A549 (cell line): Measurements from ENCODE around the gene PIP4K2A. TPM values are rescaled to one million over a fixed set of nuclear protein-coding genes. Genes with fewer than 3 reads are reported as not detected.

Experiments used
- ATAC-seq, 2 experiments: fragments of 200-7000 bp in 1 of 2; fragments of >200 bp in 1 of 2; cut with Nextera tagmentation in 1 of 2; cut with Tn5 transposase in 1 of 2; 3 replicates each; pipeline versions ENCODE4 v1.8.0 to v1.9.1; 2018 to 2020; ENCODE audit warnings: mild to moderate bottlenecking in 1 of 2, moderate library complexity in 1 of 2
- CTCF ChIA-PET: fragments of 300-600 bp; sonication (Branson Sonifier 250); formaldehyde crosslinking; extraction: SDS; loops from one replicate; lab custom pipeline; 2021; ENCODE audit warnings: antibody characterized with exemption, inconsistent platforms; lab: Yijun Ruan, JAX
- POLR2A ChIA-PET: fragments of 350-600 bp; formaldehyde crosslinking; extraction: SDS; loops from one replicate; lab custom pipeline; 2021; ENCODE audit warnings: antibody characterized with exemption, inconsistent platforms; lab: Yijun Ruan, JAX
- DNase-seq, 2 experiments: peaks; one replicate each; pipeline versions ENCODE4 v3.0.0 to v3.0.0-alpha.2; 2011 to 2016; ENCODE audit warnings: low read depth in 1 of 2, low spot score in 1 of 2
- FAIRE-seq: peaks from 2 replicates; lab custom pipeline; 2011; peaks lifted over from hg19 to GRCh38; lab: Jason Lieb, UNC
- H3K27ac ChIP-seq, 2 experiments: fragments of >200 bp; sonication (Bioruptor Twin); formaldehyde crosslinking; 3 replicates each; pipeline ENCODE4 v1.5.1; 2016 to 2017
- H3K4me1 ChIP-seq: fragments of >200 bp; sonication (Bioruptor Twin); formaldehyde crosslinking; 3 replicates; pipeline ENCODE4 v1.6.1; 2016
- H3K4me2 ChIP-seq: fragments of >200 bp; sonication (Bioruptor Twin); formaldehyde crosslinking; 3 replicates; pipeline ENCODE4 v1.6.1; 2016
- H3K4me3 ChIP-seq: fragments of >200 bp; sonication (Bioruptor Twin); formaldehyde crosslinking; 3 replicates; pipeline ENCODE4 v1.5.1; 2016
- H3K9me3 ChIP-seq: fragments of >200 bp; sonication (Bioruptor Twin); formaldehyde crosslinking; 3 replicates; pipeline ENCODE4 v1.6.1; 2016
- CBX2 ChIP-seq: fragments of 200-600 bp; sonication (generic); IDR thresholded peaks from 2 replicates; pipeline ENCODE4 v1.6.1; 2016; ENCODE audit warnings: low read depth, mild to moderate bottlenecking, borderline replicate concordance
- CEBPB ChIP-seq, 2 experiments: fragments of >200 bp in 1 of 2; sonication (Bioruptor Twin) in 1 of 2; formaldehyde crosslinking in 1 of 2; IDR thresholded peaks; 2 replicates each; pipeline ENCODE4 v1.6.1; 2012 to 2016
- CHD2 ChIP-seq: fragments of 150-350 bp; IDR thresholded peaks from 2 replicates; pipeline ENCODE4 v1.6.1; 2014; ENCODE audit warnings: low read length; ENCODE audit not compliant: partially characterized antibody
- CHD4 ChIP-seq: fragments of 200-600 bp; sonication (generic); IDR thresholded peaks from 2 replicates; pipeline ENCODE4 v1.6.1; 2016; ENCODE audit warnings: antibody characterized with exemption, mild to moderate bottlenecking, borderline replicate concordance
- E2F6 ChIP-seq: IDR thresholded peaks from 2 replicates; pipeline ENCODE4 v1.6.1; 2012; ENCODE audit warnings: low read depth, borderline replicate concordance
- EHF ChIP-seq: fragments of 250-450 bp; sonication (Bioruptor Pico); IDR thresholded peaks from 2 replicates; pipeline ENCODE4 v1.5.0; 2020; ENCODE audit warnings: mild to moderate bottlenecking
- EHMT2 ChIP-seq: fragments of 200-600 bp; sonication (generic); IDR thresholded peaks from 2 replicates; pipeline ENCODE4 v1.6.1; 2016; ENCODE audit warnings: antibody characterized with exemption, low read depth, mild to moderate bottlenecking, moderate library complexity
- FOXS1 ChIP-seq: fragments of 250-450 bp; sonication (Bioruptor Pico); IDR thresholded peaks from 2 replicates; pipeline ENCODE4 v1.5.0; 2020; ENCODE audit warnings: mild to moderate bottlenecking, moderate library complexity
- HDAC2 ChIP-seq: fragments of 200-600 bp; sonication (generic); IDR thresholded peaks from 2 replicates; pipeline ENCODE4 v1.6.1; 2016
- HEYL ChIP-seq: fragments of 250-450 bp; sonication (Bioruptor Pico); IDR thresholded peaks from 2 replicates; pipeline ENCODE4 v1.8.0; 2021; ENCODE audit warnings: mild to moderate bottlenecking, moderate library complexity
- HOXA7 ChIP-seq: fragments of 250-450 bp; sonication (Bioruptor Pico); IDR thresholded peaks from 2 replicates; pipeline ENCODE4 v1.5.0; 2020; ENCODE audit warnings: mild to moderate bottlenecking, moderate library complexity
- HOXB5 ChIP-seq: fragments of 250-450 bp; sonication (Bioruptor Pico); IDR thresholded peaks from 2 replicates; pipeline ENCODE4 v1.5.0; 2020; ENCODE audit warnings: mild to moderate bottlenecking, moderate library complexity
- JUNB ChIP-seq: fragments of >200 bp; sonication (Bioruptor Twin); formaldehyde crosslinking; IDR thresholded peaks from 2 replicates; pipeline ENCODE4 v1.6.1; 2016
- KDM5A ChIP-seq: fragments of 200-600 bp; sonication (generic); IDR thresholded peaks from 2 replicates; pipeline ENCODE4 v1.6.1; 2016; ENCODE audit warnings: antibody characterized with exemption, mild to moderate bottlenecking
- MAFK ChIP-seq: fragments of 450-650 bp; IDR thresholded peaks from 2 replicates; pipeline ENCODE4 v1.6.1; 2014; ENCODE audit not compliant: partially characterized antibody
- MAX ChIP-seq: IDR thresholded peaks from 2 replicates; pipeline ENCODE4 v1.6.1; 2012
- MYC ChIP-seq: IDR thresholded peaks from 2 replicates; pipeline ENCODE4 v1.6.1; 2012; ENCODE audit warnings: mild to moderate bottlenecking, inconsistent platforms, low read length, improper control_type of control experiment, borderline replicate concordance
- NPAS2 ChIP-seq: fragments of 250-450 bp; sonication (Bioruptor Pico); IDR thresholded peaks from 2 replicates; pipeline ENCODE4 v1.8.0; 2022; ENCODE audit warnings: mild to moderate bottlenecking, moderate library complexity, borderline replicate concordance
- NR3C1 ChIP-seq: fragments of >200 bp; sonication (Bioruptor Twin); formaldehyde crosslinking; IDR thresholded peaks from 3 replicates; pipeline ENCODE4 v1.6.1; 2017
- RARB ChIP-seq: fragments of 250-450 bp; sonication (Bioruptor Pico); IDR thresholded peaks from 2 replicates; pipeline ENCODE4 v1.8.0; 2021; ENCODE audit warnings: mild to moderate bottlenecking, moderate library complexity
- REST ChIP-seq: fragments of 200-600 bp; sonication (generic); IDR thresholded peaks from 2 replicates; pipeline ENCODE4 v1.6.1; 2016; ENCODE audit warnings: antibody characterized with exemption, mild to moderate bottlenecking, moderate library complexity
- SREBF2 ChIP-seq: fragments of 450-650 bp; IDR thresholded peaks from 2 replicates; pipeline ENCODE4 v1.6.1; 2014; ENCODE audit warnings: mild to moderate bottlenecking, moderate library complexity
- TP53 ChIP-seq: fragments of 250-450 bp; sonication (Bioruptor Pico); IDR thresholded peaks from 2 replicates; pipeline ENCODE4 v1.5.0; 2021; ENCODE audit warnings: mild to moderate bottlenecking, moderate library complexity
- ZNF302 ChIP-seq: fragments of 250-450 bp; sonication (Bioruptor Pico); IDR thresholded peaks from 2 replicates; pipeline ENCODE4 v1.9.0; 2021; ENCODE audit warnings: inconsistent platforms, mild to moderate bottlenecking, moderate library complexity
- WGBS: methylation state at CpG from one replicate; pipeline ENCODE4 v1.1.6; 2017; ENCODE audit errors: missing lambda C conversion rate; 5-methylcytosine and 5-hydroxymethylcytosine counted together
- polyA plus RNA-seq, 4 experiments: library from polyadenylated mRNA; depleted of rRNA in 3 of 4; stranded (reverse); fragments of >200 nt; fragmentation: RNase III in 1 of 4; extraction: RNeasy Plus Mini Kit Qiagen cat#74134 plus additional on column Dnase treatment in 1 of 4; gene quantifications; 2 replicates in 3 of 4; 3 replicates in 1 of 4; pipeline ENCODE4 v1.2.3, GENCODE V29; 2011 to 2017

The PIP4K2A gene
- polyA plus RNA-seq, 2 of the 4 experiments (the other 2 are of a cell fraction), result 23.1 to 24.0 TPM

- no peak for TF ChIP-seq EHF (CRISPR knock-in tag)
- TF ChIP-seq KDM5A, result no peak
- TF ChIP-seq, all 56 proteins: peak for 0
- CTCF ChIA-PET, result no interaction called here
- WGBS, result 75% methylated on average over 3 of the region's 3 CpGs
- H3K4me3 ChIP-seq, result no peak overlapping the region
- no peak for FAIRE-seq
- POLR2A ChIA-PET, result no interaction called here
- H3K4me2 ChIP-seq, result no peak overlapping the region
- no peaks in the 10 kb centered on the region for H3K4me1 ChIP-seq
- ATAC-seq, result no peak
- no peak overlapping the region for H3K27ac ChIP-seq
- DNase-seq, result no peak
- no peaks in the 10 kb centered on the region for H3K9me3 ChIP-seq
These were observed 10.4 kb upstream of the PIP4K2A start for GRCh38 chr10:22724773-22725172.

- ATAC-seq, result no peak
- POLR2A ChIA-PET, result no interaction called here
- no peak for TF ChIP-seq MAFK
- no peak for TF ChIP-seq CEBPB (IDR thresholded peaks at IDR 0.05)
- no peak for TF ChIP-seq MAX
- no peak for TF ChIP-seq EHMT2
- TF ChIP-seq NPAS2 (CRISPR knock-in tag), result no peak
- TF ChIP-seq HDAC2, result no peak
- TF ChIP-seq CHD4, result no peak
These were observed 9.4 kb upstream of the PIP4K2A start for GRCh38 chr10:22723783-22724182.

GRCh38 chr10:22723343-22723779 lies 9.0 kb upstream of the PIP4K2A start:
- Histone ChIP-seq H3K27ac (no peak overlapping the region), H3K9me3 (no peaks in the 10 kb centered on the region), H3K4me2 (no peak overlapping the region), H3K4me3 (no peak overlapping the region), H3K4me1 (no peaks in the 10 kb centered on the region)
- no peak for ATAC-seq
- 75% methylated on average over 5 of the region's 5 CpGs for WGBS
- FAIRE-seq, result no peak
- CTCF ChIA-PET, result interaction anchor here (0.6 kb wide), 1 partner anchor 338 kb away, joined by 3 read pairs; no protein-coding TSS in a partner anchor
- POLR2A ChIA-PET, result no interaction called here
- no peak for DNase-seq
- TF ChIP-seq EHF (CRISPR knock-in tag) (no peak), MYC (no peak), TP53 (CRISPR knock-in tag) (no peak), CEBPB (IDR thresholded peaks at IDR 0.05) (no peak), E2F6 (no peak), RARB (CRISPR knock-in tag) (no peak), REST (no peak), ZNF302 (CRISPR knock-in tag) (no peak), HEYL (CRISPR knock-in tag) (no peak), CBX2 (no peak), HDAC2 (no peak), SREBF2 (no peak), JUNB (no peak), NR3C1 (no peak), CHD2 (no peak), HOXB5 (CRISPR knock-in tag) (no peak), HOXA7 (CRISPR knock-in tag) (no peak), FOXS1 (CRISPR knock-in tag) (no peak)

More at GRCh38 chr10:22723783-22724182, 9.4 kb upstream of the PIP4K2A start:
- CTCF ChIA-PET, result interaction anchor here (0.6 kb wide), 1 partner anchor 338 kb away, joined by 3 read pairs; no protein-coding TSS in a partner anchor
- Histone ChIP-seq H3K4me3 (no peak overlapping the region), H3K4me2 (no peak overlapping the region), H3K4me1 (no peaks in the 10 kb centered on the region), H3K9me3 (no peaks in the 10 kb centered on the region), H3K27ac (no peak overlapping the region)
- DNase-seq (no peak), FAIRE-seq (no peak)
- WGBS, result 79% methylated on average over 6 of the region's 6 CpGs
